ENCODE data around the gene GTF2B.
"Not testable (repeated sequence)": the region's sequence is repeated elsewhere in the genome, so short reads cannot be mapped to it uniquely, and the experiment has no call there.

Gene GTF2B

DNA sequence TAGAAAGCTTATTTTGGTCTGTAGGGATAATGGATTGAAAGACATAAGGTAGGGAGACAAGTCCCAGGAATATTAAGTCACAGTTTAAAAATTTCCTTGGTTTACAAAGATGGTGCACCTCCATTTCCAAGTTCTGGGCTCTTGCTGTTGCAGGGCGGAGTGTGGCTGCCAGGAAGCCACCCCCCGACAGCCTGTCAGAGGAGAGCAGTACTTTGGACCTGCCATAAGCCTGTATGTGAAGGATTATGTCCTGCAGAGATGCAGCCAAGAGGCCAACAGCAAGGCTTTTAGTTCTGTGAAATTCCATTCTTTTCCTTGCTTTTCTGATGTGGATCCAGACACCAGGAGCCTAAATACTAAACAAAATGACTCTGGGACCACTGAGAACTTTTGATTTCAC lies 31.9 kb upstream of the GTF2B start:
- DNase-seq: no peak
- no peaks in the 10 kb centered on the region for H3K4me1 ChIP-seq
- no peaks in the 10 kb centered on the region for H3K36me3 ChIP-seq
- no peaks in the 10 kb centered on the region for H3K9me3 ChIP-seq
- no peak overlapping the region for H3K4me3 ChIP-seq (ENCODE audit: low read depth, low read length)
- TF ChIP-seq, protein P1, sequence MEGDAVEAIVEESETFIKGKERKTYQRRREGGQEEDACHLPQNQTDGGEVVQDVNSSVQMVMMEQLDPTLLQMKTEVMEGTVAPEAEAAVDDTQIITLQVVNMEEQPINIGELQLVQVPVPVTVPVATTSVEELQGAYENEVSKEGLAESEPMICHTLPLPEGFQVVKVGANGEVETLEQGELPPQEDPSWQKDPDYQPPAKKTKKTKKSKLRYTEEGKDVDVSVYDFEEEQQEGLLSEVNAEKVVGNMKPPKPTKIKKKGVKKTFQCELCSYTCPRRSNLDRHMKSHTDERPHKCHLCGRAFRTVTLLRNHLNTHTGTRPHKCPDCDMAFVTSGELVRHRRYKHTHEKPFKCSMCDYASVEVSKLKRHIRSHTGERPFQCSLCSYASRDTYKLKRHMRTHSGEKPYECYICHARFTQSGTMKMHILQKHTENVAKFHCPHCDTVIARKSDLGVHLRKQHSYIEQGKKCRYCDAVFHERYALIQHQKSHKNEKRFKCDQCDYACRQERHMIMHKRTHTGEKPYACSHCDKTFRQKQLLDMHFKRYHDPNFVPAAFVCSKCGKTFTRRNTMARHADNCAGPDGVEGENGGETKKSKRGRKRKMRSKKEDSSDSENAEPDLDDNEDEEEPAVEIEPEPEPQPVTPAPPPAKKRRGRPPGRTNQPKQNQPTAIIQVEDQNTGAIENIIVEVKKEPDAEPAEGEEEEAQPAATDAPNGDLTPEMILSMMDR (IDR thresholded peaks at IDR 0.05; ENCODE audit: low read depth, low read length): no peak
- H3K27me3 ChIP-seq: no peaks in the 10 kb centered on the region

DNA sequence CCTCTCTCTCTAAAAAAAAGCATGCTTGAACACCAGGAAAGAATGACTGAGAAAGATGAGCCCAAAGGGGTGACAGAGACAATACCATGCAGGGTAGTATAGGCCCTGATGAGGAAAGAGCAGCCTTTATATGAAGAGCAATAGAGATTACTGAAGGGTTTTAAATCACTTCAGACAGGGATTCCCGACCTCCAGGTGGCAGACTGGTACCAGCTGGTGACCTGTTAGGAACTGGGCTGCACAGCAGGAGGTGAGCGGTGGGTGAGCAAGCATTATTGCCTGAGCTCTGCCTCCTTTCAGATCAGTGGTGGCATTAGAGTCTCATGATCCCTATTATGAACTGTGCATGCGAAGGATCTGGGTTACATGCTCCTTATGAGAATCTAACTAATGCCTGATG lies 30.8 kb upstream of the GTF2B start:
- no peaks in the 10 kb centered on the region for H3K9me3 ChIP-seq

DNA sequence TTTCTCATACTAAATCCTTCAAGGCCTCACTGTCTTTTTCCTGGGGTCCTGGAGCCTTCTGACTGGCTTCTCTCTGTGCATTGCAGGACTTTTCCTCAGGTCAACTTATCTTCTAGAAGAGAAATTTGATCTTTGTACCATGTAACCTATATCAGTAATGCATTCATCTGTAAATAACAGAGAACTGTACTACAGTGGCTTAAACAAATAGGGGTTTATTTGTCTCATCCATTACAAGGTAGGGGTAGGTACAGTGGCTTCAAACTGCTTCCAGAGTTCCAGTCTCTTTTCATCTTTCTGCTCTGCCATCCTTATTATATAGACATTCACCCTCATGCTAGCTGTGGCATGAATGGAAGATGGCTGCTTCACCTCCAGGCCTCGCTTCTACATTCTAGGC lies 29.5 kb upstream of the GTF2B start:
- Histone ChIP-seq H3K27me3 (no peaks in the 10 kb centered on the region), H3K4me3 (ENCODE audit: low read depth, low read length) (no peak overlapping the region), H3K9me3 (no peaks in the 10 kb centered on the region), H3K4me1 (no peaks in the 10 kb centered on the region), H3K36me3 (no peaks in the 10 kb centered on the region)
- TF ChIP-seq, protein P1 (IDR thresholded peaks at IDR 0.05; ENCODE audit: low read depth, low read length): no peak
- no peak for DNase-seq

More for the DNA sequence above, 30.8 kb upstream of the GTF2B start:
- H3K4me1 ChIP-seq: no peaks in the 10 kb centered on the region
- TF ChIP-seq, protein P1 (IDR thresholded peaks at IDR 0.05; ENCODE audit: low read depth, low read length): no peak
- DNase-seq: no peak
- no peaks in the 10 kb centered on the region for H3K36me3 ChIP-seq
- H3K4me3 ChIP-seq (ENCODE audit: low read depth, low read length): no peak overlapping the region
- H3K27me3 ChIP-seq: no peaks in the 10 kb centered on the region

DNA sequence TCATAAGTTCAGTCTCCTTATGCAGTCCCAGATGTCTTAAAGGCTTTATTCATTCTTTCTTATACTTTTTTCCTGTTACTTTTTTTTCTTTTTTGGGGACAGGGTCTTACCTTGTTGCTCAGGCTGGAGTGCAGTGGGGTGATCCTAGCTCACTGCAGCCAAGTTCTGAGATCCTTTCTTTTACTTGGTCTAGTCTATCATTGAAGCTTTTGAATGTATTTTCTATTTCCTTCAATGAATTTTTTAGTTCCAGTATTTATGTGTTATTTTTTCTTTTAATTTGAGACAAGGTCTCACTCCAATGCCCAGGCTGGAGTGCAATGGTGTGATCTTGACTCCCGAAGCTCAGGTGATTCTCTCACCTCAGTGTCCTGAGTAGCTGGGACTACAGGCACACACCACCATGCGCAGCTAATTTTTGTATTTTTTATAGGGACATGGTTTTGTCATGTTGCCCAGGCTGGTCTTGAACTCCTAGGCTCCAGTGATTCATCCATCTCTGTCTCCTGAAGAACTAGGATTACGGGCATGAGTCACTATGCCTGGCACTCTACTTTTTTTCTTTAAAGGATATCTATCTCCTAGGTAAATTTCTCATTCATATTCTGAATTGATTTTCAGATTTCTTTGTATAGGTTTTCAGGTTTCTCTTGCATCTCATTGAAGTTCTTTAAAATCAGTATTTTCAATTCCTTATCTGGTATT lies 26.1 kb upstream of the GTF2B start:
- H3K9me3 ChIP-seq: no peaks in the 10 kb centered on the region
- DNase-seq: no peak

DNA sequence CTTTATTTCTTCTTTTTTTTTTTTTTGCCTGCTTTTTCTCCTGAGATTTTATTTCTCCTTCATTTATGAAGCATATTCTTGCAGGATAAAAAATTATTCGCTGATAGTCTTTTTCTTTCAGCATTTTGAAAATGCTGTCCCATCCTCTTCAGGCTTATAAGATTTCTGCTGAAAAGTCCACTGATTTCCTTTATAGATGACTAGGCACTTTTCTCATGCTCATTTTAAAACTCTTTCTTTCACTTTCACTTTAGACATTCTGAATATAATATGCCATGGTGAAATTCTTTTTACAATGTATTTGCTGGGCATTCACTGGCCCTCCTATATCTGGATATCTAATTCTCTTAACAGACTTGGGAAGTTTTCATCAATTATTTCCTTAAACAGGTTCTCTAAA lies 25.5 kb upstream of the GTF2B start:
- Histone ChIP-seq H3K4me3 (ENCODE audit: low read depth, low read length) (no peak overlapping the region), H3K4me1 (no peaks in the 10 kb centered on the region), H3K36me3 (no peaks in the 10 kb centered on the region), H3K9me3 (no peaks in the 10 kb centered on the region), H3K27me3 (no peaks in the 10 kb centered on the region)
- TF ChIP-seq, protein P1 (IDR thresholded peaks at IDR 0.05; ENCODE audit: low read depth, low read length): no peak
- DNase-seq: no peak

More for the DNA sequence above, 26.1 kb upstream of the GTF2B start:
- Histone ChIP-seq H3K4me1 (no peaks in the 10 kb centered on the region), H3K36me3 (no peaks in the 10 kb centered on the region), H3K4me3 (ENCODE audit: low read depth, low read length) (no peak overlapping the region), H3K27me3 (no peaks in the 10 kb centered on the region)
- TF ChIP-seq, protein P1 (IDR thresholded peaks at IDR 0.05; ENCODE audit: low read depth, low read length): no peak

DNA sequence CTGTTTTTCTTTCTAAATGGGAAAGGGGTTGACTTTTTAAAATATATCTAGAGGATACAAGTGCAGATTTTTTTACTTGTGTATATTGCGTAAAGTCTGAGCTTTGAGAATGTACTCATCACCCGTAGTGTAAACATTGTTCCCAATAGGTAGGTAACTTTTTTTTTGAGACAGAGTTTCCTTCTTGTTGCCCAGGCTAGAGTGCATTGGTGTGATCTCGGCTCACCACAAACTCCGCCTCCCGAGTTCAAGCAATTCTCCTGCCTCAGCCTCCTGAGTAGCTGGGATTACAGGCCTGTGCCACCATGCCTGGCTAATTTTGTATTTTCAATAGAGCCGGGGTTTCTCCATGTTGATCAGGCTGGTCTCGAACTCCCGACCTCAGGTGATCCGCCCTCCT lies 20.4 kb upstream of the GTF2B start:
- H3K27me3 ChIP-seq; H3K36me3 ChIP-seq; H3K4me1 ChIP-seq; H3K9me3 ChIP-seq; DNase-seq; H3K4me3 ChIP-seq (ENCODE audit: low read depth, low read length): not testable (repeated sequence)

Data from BE2C (cell line).